B cell (primary cell): ENCODE results near the gene HINFP.

Experiments used
- EZH2 ChIP-seq: IDR thresholded peaks from 2 replicates; pipeline ENCODE4 v1.6.1; 2012; ENCODE audit warnings: borderline replicate concordance, low read depth, mild to moderate bottlenecking, moderate library complexity, low read length; ENCODE audit not compliant: insufficient read depth, poor library complexity, severe bottlenecking
- TF ChIP-seq, protein P1 (sequence below): fragments of 200-600 bp; IDR thresholded peaks from one replicate; pipeline ENCODE4 v1.8.0; 2022; ENCODE audit warnings: antibody characterized with exemption, mild to moderate bottlenecking

DNA sequence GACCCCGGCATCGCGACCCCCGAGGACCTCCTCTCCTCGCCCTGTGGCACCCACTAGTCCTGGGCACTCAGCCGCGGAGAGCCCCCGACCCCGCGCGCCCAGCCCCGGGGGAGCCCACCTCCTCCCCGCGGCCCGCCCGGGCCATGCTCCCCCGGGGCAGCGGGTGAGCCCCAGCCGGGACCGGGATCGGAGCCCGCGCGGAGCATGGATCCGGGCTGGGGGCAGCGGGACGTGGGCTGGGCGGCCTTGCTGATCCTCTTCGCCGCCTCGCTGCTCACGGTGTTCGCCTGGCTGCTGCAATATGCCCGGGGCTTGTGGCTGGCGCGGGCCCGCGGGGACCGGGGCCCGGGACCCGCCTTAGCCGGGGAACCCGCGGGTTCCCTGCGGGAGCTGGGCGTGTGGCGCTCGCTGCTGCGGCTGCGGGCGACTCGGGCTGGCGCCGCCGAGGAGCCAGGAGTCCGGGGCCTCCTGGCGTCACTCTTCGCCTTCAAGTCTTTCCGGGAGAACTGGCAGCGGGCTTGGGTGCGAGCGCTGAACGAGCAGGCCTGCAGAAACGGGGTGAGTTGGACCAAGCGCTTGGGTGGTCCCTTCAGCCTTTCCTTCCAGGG is 13.7 kb upstream of the HINFP start:
- TF ChIP-seq EZH2 = no peak
- TF ChIP-seq, protein P1, sequence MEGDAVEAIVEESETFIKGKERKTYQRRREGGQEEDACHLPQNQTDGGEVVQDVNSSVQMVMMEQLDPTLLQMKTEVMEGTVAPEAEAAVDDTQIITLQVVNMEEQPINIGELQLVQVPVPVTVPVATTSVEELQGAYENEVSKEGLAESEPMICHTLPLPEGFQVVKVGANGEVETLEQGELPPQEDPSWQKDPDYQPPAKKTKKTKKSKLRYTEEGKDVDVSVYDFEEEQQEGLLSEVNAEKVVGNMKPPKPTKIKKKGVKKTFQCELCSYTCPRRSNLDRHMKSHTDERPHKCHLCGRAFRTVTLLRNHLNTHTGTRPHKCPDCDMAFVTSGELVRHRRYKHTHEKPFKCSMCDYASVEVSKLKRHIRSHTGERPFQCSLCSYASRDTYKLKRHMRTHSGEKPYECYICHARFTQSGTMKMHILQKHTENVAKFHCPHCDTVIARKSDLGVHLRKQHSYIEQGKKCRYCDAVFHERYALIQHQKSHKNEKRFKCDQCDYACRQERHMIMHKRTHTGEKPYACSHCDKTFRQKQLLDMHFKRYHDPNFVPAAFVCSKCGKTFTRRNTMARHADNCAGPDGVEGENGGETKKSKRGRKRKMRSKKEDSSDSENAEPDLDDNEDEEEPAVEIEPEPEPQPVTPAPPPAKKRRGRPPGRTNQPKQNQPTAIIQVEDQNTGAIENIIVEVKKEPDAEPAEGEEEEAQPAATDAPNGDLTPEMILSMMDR = no peak
